ENCODE measurements around the gene AGMAT. TPM values are rescaled to one million over a fixed set of nuclear protein-coding genes. Genes with fewer than 3 reads are reported as not detected.

The AGMAT gene
- total and polyA plus RNA-seq, 9 of the 15 experiments (the other 6 are each of a cell fraction or from before 2014, with no cell fraction given), result not detected

DNA sequence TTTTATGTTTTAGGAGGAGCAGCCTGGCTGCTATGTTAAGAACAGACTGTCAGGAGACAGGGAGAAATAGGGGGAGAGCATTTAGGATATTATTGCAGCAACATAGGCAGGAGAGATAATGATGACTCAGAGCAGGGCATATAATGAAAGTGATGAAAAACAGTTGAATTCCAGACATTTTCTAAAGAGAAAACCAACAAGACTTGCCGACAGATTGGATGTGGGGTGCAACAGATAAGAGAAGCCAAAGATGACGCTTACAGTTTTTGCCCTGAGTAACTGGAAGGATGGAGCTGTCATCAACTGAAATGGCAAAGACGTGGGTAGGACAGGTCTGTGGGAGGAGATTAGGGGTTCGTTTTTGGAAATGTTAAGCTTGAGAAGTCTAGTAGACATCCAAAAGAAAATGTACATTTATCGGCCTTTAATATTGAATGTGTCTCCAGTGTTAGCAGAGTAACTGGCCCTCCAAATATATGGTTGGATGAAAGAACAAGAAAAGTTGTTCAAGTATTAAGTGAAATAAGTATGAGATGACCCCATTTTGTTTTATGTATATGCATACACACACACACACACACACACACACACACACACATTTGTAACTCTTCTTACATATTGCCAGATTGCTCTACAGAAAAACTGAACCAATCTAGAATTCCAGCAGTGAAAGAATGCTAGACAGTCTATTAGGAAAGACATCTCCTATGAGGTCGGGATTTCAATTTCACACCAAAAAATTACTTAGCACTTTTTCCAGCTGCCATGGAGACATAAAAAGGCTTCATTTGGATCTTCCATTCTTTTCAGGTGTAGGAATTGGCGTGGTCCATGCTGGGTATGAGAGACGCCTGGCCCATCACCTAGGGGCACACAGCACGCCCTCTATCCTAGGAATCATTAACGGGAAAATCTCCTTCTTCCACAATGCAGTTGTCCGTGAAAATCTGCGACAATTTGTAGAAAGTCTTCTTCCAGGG, 41.0 kb downstream of the AGMAT start (continued):
- TF ChIP-seq, protein P1, sequence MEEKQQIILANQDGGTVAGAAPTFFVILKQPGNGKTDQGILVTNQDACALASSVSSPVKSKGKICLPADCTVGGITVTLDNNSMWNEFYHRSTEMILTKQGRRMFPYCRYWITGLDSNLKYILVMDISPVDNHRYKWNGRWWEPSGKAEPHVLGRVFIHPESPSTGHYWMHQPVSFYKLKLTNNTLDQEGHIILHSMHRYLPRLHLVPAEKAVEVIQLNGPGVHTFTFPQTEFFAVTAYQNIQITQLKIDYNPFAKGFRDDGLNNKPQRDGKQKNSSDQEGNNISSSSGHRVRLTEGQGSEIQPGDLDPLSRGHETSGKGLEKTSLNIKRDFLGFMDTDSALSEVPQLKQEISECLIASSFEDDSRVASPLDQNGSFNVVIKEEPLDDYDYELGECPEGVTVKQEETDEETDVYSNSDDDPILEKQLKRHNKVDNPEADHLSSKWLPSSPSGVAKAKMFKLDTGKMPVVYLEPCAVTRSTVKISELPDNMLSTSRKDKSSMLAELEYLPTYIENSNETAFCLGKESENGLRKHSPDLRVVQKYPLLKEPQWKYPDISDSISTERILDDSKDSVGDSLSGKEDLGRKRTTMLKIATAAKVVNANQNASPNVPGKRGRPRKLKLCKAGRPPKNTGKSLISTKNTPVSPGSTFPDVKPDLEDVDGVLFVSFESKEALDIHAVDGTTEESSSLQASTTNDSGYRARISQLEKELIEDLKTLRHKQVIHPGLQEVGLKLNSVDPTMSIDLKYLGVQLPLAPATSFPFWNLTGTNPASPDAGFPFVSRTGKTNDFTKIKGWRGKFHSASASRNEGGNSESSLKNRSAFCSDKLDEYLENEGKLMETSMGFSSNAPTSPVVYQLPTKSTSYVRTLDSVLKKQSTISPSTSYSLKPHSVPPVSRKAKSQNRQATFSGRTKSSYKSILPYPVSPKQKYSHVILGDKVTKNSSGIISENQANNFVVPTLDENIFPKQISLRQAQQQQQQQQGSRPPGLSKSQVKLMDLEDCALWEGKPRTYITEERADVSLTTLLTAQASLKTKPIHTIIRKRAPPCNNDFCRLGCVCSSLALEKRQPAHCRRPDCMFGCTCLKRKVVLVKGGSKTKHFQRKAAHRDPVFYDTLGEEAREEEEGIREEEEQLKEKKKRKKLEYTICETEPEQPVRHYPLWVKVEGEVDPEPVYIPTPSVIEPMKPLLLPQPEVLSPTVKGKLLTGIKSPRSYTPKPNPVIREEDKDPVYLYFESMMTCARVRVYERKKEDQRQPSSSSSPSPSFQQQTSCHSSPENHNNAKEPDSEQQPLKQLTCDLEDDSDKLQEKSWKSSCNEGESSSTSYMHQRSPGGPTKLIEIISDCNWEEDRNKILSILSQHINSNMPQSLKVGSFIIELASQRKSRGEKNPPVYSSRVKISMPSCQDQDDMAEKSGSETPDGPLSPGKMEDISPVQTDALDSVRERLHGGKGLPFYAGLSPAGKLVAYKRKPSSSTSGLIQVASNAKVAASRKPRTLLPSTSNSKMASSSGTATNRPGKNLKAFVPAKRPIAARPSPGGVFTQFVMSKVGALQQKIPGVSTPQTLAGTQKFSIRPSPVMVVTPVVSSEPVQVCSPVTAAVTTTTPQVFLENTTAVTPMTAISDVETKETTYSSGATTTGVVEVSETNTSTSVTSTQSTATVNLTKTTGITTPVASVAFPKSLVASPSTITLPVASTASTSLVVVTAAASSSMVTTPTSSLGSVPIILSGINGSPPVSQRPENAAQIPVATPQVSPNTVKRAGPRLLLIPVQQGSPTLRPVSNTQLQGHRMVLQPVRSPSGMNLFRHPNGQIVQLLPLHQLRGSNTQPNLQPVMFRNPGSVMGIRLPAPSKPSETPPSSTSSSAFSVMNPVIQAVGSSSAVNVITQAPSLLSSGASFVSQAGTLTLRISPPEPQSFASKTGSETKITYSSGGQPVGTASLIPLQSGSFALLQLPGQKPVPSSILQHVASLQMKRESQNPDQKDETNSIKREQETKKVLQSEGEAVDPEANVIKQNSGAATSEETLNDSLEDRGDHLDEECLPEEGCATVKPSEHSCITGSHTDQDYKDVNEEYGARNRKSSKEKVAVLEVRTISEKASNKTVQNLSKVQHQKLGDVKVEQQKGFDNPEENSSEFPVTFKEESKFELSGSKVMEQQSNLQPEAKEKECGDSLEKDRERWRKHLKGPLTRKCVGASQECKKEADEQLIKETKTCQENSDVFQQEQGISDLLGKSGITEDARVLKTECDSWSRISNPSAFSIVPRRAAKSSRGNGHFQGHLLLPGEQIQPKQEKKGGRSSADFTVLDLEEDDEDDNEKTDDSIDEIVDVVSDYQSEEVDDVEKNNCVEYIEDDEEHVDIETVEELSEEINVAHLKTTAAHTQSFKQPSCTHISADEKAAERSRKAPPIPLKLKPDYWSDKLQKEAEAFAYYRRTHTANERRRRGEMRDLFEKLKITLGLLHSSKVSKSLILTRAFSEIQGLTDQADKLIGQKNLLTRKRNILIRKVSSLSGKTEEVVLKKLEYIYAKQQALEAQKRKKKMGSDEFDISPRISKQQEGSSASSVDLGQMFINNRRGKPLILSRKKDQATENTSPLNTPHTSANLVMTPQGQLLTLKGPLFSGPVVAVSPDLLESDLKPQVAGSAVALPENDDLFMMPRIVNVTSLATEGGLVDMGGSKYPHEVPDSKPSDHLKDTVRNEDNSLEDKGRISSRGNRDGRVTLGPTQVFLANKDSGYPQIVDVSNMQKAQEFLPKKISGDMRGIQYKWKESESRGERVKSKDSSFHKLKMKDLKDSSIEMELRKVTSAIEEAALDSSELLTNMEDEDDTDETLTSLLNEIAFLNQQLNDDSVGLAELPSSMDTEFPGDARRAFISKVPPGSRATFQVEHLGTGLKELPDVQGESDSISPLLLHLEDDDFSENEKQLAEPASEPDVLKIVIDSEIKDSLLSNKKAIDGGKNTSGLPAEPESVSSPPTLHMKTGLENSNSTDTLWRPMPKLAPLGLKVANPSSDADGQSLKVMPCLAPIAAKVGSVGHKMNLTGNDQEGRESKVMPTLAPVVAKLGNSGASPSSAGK (IDR thresholded peaks at IDR 0.05), result no peak; the same call in 1 of the 2 replicates
- TF ChIP-seq CREB1 (IDR thresholded peaks at IDR 0.05) (peak; percentile 86), CREB1 (CRISPR knock-in tag; IDR thresholded peaks at IDR 0.05) (peak; percentile 63), CBFA2T2 (conservative IDR thresholded peaks at IDR 0.05) (peak; percentile 98), ZNF780A (CRISPR knock-in tag; IDR thresholded peaks at IDR 0.05) (no peak)
- TF ChIP-seq, protein P2, sequence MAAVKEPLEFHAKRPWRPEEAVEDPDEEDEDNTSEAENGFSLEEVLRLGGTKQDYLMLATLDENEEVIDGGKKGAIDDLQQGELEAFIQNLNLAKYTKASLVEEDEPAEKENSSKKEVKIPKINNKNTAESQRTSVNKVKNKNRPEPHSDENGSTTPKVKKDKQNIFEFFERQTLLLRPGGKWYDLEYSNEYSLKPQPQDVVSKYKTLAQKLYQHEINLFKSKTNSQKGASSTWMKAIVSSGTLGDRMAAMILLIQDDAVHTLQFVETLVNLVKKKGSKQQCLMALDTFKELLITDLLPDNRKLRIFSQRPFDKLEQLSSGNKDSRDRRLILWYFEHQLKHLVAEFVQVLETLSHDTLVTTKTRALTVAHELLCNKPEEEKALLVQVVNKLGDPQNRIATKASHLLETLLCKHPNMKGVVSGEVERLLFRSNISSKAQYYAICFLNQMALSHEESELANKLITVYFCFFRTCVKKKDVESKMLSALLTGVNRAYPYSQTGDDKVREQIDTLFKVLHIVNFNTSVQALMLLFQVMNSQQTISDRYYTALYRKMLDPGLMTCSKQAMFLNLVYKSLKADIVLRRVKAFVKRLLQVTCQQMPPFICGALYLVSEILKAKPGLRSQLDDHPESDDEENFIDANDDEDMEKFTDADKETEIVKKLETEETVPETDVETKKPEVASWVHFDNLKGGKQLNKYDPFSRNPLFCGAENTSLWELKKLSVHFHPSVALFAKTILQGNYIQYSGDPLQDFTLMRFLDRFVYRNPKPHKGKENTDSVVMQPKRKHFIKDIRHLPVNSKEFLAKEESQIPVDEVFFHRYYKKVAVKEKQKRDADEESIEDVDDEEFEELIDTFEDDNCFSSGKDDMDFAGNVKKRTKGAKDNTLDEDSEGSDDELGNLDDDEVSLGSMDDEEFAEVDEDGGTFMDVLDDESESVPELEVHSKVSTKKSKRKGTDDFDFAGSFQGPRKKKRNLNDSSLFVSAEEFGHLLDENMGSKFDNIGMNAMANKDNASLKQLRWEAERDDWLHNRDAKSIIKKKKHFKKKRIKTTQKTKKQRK (IDR thresholded peaks at IDR 0.05; ENCODE audit: borderline replicate concordance, low read depth, low read length), result no peak
- TF ChIP-seq, protein P3, sequence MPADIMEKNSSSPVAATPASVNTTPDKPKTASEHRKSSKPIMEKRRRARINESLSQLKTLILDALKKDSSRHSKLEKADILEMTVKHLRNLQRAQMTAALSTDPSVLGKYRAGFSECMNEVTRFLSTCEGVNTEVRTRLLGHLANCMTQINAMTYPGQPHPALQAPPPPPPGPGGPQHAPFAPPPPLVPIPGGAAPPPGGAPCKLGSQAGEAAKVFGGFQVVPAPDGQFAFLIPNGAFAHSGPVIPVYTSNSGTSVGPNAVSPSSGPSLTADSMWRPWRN (IDR thresholded peaks at IDR 0.05; ENCODE audit: low read depth), result peak; percentile 77
- TF ChIP-seq, protein P4, sequence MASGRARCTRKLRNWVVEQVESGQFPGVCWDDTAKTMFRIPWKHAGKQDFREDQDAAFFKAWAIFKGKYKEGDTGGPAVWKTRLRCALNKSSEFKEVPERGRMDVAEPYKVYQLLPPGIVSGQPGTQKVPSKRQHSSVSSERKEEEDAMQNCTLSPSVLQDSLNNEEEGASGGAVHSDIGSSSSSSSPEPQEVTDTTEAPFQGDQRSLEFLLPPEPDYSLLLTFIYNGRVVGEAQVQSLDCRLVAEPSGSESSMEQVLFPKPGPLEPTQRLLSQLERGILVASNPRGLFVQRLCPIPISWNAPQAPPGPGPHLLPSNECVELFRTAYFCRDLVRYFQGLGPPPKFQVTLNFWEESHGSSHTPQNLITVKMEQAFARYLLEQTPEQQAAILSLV (tag; IDR thresholded peaks at IDR 0.05), result peak; percentile 51; the same call in 1 of the 2 replicates
- TF ChIP-seq, protein P5, sequence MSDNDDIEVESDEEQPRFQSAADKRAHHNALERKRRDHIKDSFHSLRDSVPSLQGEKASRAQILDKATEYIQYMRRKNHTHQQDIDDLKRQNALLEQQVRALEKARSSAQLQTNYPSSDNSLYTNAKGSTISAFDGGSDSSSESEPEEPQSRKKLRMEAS (CRISPR knock-in tag; IDR thresholded peaks at IDR 0.05), result no peak

All from K562 (cell line).